ENCODE measurements around the gene UBE3C. TPM values are rescaled to one million over a fixed set of nuclear protein-coding genes. Genes with fewer than 3 reads are reported as not detected.

UBE3C gene
- polyA plus RNA-seq, 1 donor (not counting 4 experiments of a cell fraction or from before 2014, with no cell fraction given) = 89.3 TPM

- no peak for FAIRE-seq
- H3K9me1 ChIP-seq (ENCODE audit: control insufficient read depth, extremely low read depth, insufficient read depth, low read length) = no peaks in the 10 kb centered on the region
- no peak overlapping the region for H3K9ac ChIP-seq (ENCODE audit: control insufficient read depth, extremely low read depth, insufficient read depth, low read length)
- no peaks in the 10 kb centered on the region for H3K9me3 ChIP-seq (ENCODE audit: control insufficient read depth, low read depth, low read length)
- no peaks in the 10 kb centered on the region for H3K4me1 ChIP-seq (ENCODE audit: control insufficient read depth, extremely low read depth, insufficient read depth, low read length)
- no peak overlapping the region for H3K4me2 ChIP-seq (ENCODE audit: control insufficient read depth, extremely low read depth, insufficient read depth, low read depth, low read length)
- peaks cover 4% of the 10 kb centered on the region for H4K20me1 ChIP-seq (ENCODE audit: control insufficient read depth, extremely low read depth, insufficient read depth, low read length)
- H2AFZ ChIP-seq (ENCODE audit: control insufficient read depth, low read length) = no peak overlapping the region
- TF ChIP-seq CTCF (optimal IDR thresholded peaks at IDR 0.05 in 1 of 3, IDR thresholded peaks at IDR 0.05 in 1 of 3, conservative IDR thresholded peaks at IDR 0.05 in 1 of 3; ENCODE audit: extremely low read depth in 1 of 3, insufficient read depth in 2 of 3, low read length in 3 of 3) (no peak), EZH2 (IDR thresholded peaks at IDR 0.05; ENCODE audit: low read length) (no peak)
- peaks cover 9% of the 10 kb centered on the region for H3K79me2 ChIP-seq (ENCODE audit: control insufficient read depth, insufficient read depth, low read length)
- no peaks in the 10 kb centered on the region for H3K27me3 ChIP-seq (ENCODE audit: control insufficient read depth, extremely low read depth, insufficient read depth, low read length)
- no peak overlapping the region for H3K4me3 ChIP-seq (ENCODE audit: control insufficient read depth in 2 of 3, extremely low read depth in 1 of 3, insufficient read depth in 2 of 3, low read depth in 1 of 3, low read length in 3 of 3)
- no peak for DNase-seq (ENCODE audit: low read depth, low spot score)
- H3K27ac ChIP-seq (ENCODE audit: control insufficient read depth, insufficient read depth, low read length) = no peak overlapping the region
- dilution Hi-C loops (cut with MboI; ENCODE audit: extremely low pct_ligation_motif_present, low sequenced_read_pairs) = no loop called here
- H3K36me3 ChIP-seq (ENCODE audit: control insufficient read depth in 2 of 2, extremely low read depth in 1 of 2, insufficient read depth in 2 of 2, low read length in 2 of 2) = peaks cover 10 to 21% of the 10 kb centered on the region in 2 experiments
Measured at GRCh38 chr7:157244516-157245294, 106.0 kb downstream of the UBE3C start.

- Histone ChIP-seq H4K20me1 (ENCODE audit: control insufficient read depth, extremely low read depth, insufficient read depth, low read length) (peaks cover 4% of the 10 kb centered on the region), H3K9me1 (ENCODE audit: control insufficient read depth, extremely low read depth, insufficient read depth, low read length) (no peaks in the 10 kb centered on the region), H3K36me3 (ENCODE audit: control insufficient read depth in 2 of 2, extremely low read depth in 1 of 2, insufficient read depth in 2 of 2, low read length in 2 of 2) (peaks cover 4 to 21% of the 10 kb centered on the region in 2 experiments), H3K4me2 (ENCODE audit: control insufficient read depth, extremely low read depth, insufficient read depth, low read depth, low read length) (no peak overlapping the region), H3K27ac (ENCODE audit: control insufficient read depth, insufficient read depth, low read length) (no peak overlapping the region), H3K9ac (ENCODE audit: control insufficient read depth, extremely low read depth, insufficient read depth, low read length) (no peak overlapping the region), H2AFZ (ENCODE audit: control insufficient read depth, low read length) (no peak overlapping the region), H3K4me1 (ENCODE audit: control insufficient read depth, extremely low read depth, insufficient read depth, low read length) (no peaks in the 10 kb centered on the region), H3K27me3 (ENCODE audit: control insufficient read depth, extremely low read depth, insufficient read depth, low read length) (no peaks in the 10 kb centered on the region), H3K79me2 (ENCODE audit: control insufficient read depth, insufficient read depth, low read length) (peaks cover 5% of the 10 kb centered on the region), H3K9me3 (ENCODE audit: control insufficient read depth, low read depth, low read length) (no peaks in the 10 kb centered on the region), H3K4me3 (ENCODE audit: control insufficient read depth in 2 of 3, extremely low read depth in 1 of 3, insufficient read depth in 2 of 3, low read depth in 1 of 3, low read length in 3 of 3) (no peak overlapping the region)
- DNase-seq (ENCODE audit: low read depth, low spot score) (no peak), FAIRE-seq (no peak)
- dilution Hi-C loops (cut with MboI; ENCODE audit: extremely low pct_ligation_motif_present, low sequenced_read_pairs) = no loop called here
- TF ChIP-seq EZH2 (IDR thresholded peaks at IDR 0.05; ENCODE audit: low read length) (no peak), CTCF (optimal IDR thresholded peaks at IDR 0.05 in 1 of 3, IDR thresholded peaks at IDR 0.05 in 1 of 3, conservative IDR thresholded peaks at IDR 0.05 in 1 of 3; ENCODE audit: extremely low read depth in 1 of 3, insufficient read depth in 2 of 3, low read length in 3 of 3) (no peak)
Measured at GRCh38 chr7:157246052-157246451, 107.3 kb downstream of the UBE3C start.
